HG03520 (cell line): ENCODE measurements around the gene CSK.

Source experiments
- ATAC-seq: cut with Tn5 transposase; IDR thresholded peaks from one replicate; pipeline ENCODE4 v1.9.1; 2021; ENCODE audit warnings: mild to moderate bottlenecking, moderate library complexity; ENCODE audit not compliant: unreplicated experiment

CSK gene

GRCh38 chr15:74822233-74822632 is 40.4 kb downstream of the CSK start:
- ATAC-seq, result no peak

- no peak for ATAC-seq
These were observed 41.4 kb downstream of the CSK start for GRCh38 chr15:74823324-74823723.

- ATAC-seq, result no peak
These were observed 43.1 kb downstream of the CSK start for GRCh38 chr15:74824976-74825375.

DNA sequence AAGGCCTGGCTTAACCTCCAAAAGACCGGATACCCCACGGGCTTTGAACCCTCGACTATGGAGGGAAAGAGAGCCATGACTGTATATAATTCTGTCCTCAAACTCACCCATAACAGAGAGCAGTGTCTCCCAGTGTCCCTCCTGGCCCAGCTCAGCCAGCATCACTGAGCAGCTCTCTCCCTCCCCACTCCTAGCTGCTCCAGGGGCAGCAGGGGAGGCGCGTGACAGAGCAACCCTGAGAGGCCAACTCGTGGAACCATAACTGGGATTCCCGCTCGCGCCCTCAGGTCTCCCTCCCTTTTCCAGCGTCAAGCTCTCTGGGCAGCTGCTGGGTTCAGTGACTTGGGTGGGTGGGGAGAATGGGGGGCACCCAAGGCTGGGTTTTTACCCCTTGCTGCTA is 44.0 kb downstream of the CSK start:
- ATAC-seq, result no peak

DNA sequence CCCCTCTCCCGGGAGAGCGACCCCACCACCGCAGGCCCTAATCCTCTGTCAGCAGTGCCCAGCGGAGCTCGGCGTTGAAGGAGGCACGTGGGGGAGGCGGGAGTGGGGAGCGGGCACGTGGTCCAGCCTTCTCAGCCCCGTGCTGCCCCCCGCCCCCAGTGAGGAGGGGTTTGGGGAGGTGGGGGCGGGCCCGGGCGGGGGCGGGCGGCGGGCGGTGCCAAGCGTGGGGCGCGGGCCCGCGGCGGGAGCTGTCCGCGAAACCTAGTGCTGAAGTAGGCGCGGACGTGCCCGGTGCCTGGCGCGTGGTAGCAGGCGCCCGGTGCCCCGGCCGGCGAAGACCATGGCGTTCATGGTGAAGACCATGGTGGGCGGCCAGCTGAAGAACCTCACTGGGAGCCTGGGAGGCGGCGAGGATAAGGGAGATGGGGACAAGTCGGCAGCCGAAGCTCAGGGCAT is 44.5 kb downstream of the CSK start, which contains the start of gene CPLX3:
Gene CPLX3, plus strand, starts transcription at position 264 of the 456 bp plus-strand sequence. Its CDS starts 77 bp downstream, at position 341.
- ATAC-seq, result no peak

DNA sequence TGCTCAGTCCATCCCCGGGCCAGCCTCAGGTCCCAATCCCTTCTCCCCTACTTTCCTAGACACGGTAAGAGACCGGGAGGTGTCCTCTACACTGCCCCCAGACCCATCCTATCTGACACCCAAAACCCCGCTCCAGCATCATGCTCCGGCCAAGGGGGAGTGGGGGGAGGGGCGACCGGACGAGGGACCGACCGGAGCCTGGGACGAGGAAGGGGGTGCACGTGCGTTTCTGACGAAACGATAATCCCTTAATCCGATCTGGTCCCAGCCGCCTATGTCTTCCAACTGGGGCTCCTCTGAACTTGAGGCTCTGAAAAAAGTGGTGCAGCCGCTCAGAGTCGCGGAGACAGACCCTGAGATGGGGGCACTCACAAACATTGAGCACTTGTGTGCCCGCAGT is 45.0 kb downstream of the CSK start:
- ATAC-seq, result no peak

GRCh38 chr15:74827614-74828013 is 45.7 kb downstream of the CSK start:
- ATAC-seq, result no peak

GRCh38 chr15:74828835-74829234 is 47.0 kb downstream of the CSK start:
- no peak for ATAC-seq

GRCh38 chr15:74829486-74829885 is 47.6 kb downstream of the CSK start:
- no peak for ATAC-seq

DNA sequence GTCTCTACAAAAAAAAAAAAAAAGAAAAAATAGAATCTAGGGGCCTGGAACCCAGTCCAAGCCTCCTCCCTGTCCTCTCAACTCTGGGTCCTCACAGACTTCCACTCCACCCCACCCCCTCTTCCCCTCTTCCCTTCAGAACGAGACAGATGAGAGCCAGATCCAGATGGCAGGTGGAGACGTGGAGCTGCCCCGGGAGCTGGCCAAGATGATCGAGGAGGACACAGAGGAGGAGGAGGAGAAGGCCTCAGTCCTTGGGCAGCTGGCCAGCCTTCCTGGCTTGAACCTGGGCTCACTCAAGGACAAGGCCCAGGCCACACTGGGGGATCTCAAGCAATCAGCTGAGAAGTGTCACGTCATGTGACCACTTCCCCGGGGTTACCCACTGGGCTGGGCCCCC is 48.1 kb downstream of the CSK start:
- ATAC-seq, result no peak

DNA sequence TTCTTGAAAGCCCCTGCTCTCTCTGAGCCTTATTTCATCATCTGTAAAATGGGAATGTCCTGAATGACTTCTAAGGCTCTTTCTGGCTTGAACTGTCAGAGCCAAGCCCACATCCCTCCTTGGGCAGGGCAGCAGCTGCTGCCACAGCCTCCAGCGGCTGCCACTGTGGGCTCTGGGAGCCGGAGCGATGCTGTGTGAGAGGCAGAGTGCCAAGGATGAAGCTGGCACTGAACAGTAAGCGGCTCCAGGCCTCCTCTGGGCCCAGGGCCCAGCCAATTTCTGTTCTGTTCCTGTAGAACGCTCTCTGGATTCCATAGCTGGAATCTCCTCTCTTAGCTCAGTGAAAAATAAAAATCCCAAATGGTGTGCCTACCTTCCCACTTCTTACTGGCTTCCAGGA is 49.0 kb downstream of the CSK start:
- ATAC-seq, result no peak

DNA sequence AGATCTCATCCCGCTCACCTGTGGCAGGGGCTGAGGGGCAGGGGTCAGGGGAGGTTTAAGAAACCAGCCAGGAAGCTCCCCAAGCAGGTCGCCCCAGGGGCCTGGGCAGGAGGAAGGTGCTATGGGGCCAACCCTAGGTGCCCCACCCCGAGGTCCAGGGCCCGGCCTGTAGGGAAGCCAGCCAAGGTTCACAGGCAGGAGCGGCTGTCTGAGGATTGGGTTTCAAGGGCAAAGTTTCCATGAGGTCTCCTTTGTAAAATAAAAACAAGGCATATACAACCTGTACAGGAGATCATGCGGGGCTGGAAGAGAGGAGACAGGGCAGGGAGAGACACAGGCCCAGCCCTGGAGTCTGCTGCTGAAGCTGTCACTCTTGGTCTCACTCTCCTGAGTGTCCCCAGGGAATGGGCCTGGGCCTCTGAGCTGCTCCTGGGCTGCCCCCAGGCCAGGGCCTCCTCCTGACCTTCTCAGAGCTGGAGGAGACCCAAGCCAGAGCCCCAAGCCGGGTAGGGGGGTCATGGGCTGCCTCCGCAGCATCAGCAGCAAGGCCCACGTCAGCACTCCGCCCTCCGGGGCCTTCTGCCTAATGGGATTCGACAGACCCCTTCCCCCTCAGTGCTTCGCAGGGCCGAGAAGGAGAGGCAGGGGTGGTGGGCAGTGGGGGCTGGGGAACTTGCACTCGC is 50.1 kb downstream of the CSK start:
- ATAC-seq, result no peak

DNA sequence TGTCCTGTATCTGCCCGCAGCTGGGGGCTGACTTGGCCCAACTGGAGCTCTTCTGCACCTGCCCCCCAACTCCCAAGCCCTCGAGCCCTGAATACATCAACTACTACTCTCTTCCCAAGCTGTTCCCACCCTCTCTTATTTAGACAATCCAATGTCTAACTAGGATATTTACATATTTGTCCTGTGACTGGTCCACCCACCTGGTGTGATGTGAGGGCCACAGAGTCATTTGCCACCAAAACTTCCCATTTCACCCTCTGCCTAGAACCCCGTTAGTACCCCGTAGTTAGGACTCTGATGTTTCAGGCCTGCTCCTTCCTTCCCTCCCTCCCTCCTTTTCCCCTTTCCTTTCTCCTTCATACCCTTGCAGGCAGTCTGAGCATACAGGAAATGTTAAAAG is 50.9 kb downstream of the CSK start:
- ATAC-seq, result no peak

GRCh38 chr15:74833376-74834107 is 51.7 kb downstream of the CSK start:
- ATAC-seq, result no peak

GRCh38 chr15:74835312-74835823 is 53.5 kb downstream of the CSK start:
- no peak for ATAC-seq

DNA sequence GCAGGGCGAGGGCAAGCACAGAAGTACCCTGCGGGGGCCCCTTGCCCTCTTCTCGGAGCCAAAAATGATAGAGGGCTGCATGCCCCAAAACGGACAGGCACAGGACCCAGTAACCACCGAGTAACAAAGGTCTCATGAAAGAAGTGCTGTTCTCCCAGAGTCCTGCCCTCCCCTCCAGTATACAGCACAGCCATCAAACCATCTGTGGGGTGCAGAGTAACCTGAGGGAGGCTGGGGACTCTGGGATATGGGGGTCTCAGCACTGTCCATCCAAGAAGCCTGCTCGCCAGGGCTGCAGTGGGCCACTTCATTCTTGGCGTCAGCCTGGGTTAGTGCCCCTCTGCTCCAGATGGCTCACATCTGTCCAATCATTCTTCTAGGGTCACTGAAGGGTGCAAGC is 55.0 kb downstream of the CSK start:
- no peak for ATAC-seq

- ATAC-seq, result no peak
These were observed 55.7 kb downstream of the CSK start for GRCh38 chr15:74837482-74838136.

- ATAC-seq, result no peak
These were observed 56.2 kb downstream of the CSK start for GRCh38 chr15:74838137-74838516.

GRCh38 chr15:74838746-74839525 is 57.1 kb downstream of the CSK start:
- ATAC-seq, result no peak

- no peak for ATAC-seq
These were observed 57.9 kb downstream of the CSK start for GRCh38 chr15:74839526-74840395.
